Retinal pigment epithelial cell (primary cell): Measurements from ENCODE around the gene RAD51C.
"Not testable (repeated sequence)": the region's sequence is repeated elsewhere in the genome, so short reads cannot be mapped to it uniquely, and the experiment has no call there.

ENCODE experiments used
- DNase-seq: peaks from one replicate; pipeline ENCODE4 v3.0.0-alpha.2; 2010; ENCODE audit warnings: low read depth
- H3K4me3 ChIP-seq: 2 replicates; pipeline ENCODE4 v1.5.1; 2011; ENCODE audit warnings: mild to moderate bottlenecking, low read length, control low read depth, moderate library complexity
- TF ChIP-seq, protein P1 (sequence below): conservative IDR thresholded peaks from 2 replicates; pipeline ENCODE4 v1.5.1; 2011; ENCODE audit warnings: low read depth, low read length, control low read depth, inconsistent platforms

Gene RAD51C

GRCh38 chr17:58692239-58693055, at the start of gene RAD51C:
Gene RAD51C (plus strand): TSS chr17:58692602. CDS start chr17:58692644, 42 bp downstream.
- DNase-seq, result peak; percentile 46
- peak within 1 kb of the TSS; percentile 75 for H3K4me3 ChIP-seq
- TF ChIP-seq, protein P1, sequence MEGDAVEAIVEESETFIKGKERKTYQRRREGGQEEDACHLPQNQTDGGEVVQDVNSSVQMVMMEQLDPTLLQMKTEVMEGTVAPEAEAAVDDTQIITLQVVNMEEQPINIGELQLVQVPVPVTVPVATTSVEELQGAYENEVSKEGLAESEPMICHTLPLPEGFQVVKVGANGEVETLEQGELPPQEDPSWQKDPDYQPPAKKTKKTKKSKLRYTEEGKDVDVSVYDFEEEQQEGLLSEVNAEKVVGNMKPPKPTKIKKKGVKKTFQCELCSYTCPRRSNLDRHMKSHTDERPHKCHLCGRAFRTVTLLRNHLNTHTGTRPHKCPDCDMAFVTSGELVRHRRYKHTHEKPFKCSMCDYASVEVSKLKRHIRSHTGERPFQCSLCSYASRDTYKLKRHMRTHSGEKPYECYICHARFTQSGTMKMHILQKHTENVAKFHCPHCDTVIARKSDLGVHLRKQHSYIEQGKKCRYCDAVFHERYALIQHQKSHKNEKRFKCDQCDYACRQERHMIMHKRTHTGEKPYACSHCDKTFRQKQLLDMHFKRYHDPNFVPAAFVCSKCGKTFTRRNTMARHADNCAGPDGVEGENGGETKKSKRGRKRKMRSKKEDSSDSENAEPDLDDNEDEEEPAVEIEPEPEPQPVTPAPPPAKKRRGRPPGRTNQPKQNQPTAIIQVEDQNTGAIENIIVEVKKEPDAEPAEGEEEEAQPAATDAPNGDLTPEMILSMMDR, result no peak

DNA sequence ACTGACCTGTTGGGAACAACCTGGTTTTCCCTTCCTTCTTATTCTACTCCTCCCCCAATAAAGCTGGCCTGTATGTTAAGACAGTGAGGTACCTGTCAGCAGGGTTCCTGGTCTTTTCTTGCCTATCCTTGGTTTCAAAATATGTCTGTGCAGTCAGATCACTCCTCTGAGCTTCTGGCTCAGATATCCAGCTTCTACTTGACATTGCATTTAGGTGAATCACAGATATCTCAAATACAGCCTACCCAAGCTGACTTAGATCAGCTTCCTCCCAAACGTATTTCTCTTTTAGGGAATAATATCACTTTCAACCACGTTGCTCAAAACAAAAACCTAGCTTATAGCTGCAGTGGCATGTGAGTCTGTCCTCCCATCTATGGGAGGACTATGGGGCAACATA, 49.3 kb upstream of the RAD51C start:
- DNase-seq, result no peak
- TF ChIP-seq, protein P1, result no peak
- no peak overlapping the region for H3K4me3 ChIP-seq

GRCh38 chr17:58648236-58648635, 44.2 kb upstream of the RAD51C start:
- H3K4me3 ChIP-seq, result no peak overlapping the region
- DNase-seq, result no peak
- TF ChIP-seq, protein P1, result no peak

DNA sequence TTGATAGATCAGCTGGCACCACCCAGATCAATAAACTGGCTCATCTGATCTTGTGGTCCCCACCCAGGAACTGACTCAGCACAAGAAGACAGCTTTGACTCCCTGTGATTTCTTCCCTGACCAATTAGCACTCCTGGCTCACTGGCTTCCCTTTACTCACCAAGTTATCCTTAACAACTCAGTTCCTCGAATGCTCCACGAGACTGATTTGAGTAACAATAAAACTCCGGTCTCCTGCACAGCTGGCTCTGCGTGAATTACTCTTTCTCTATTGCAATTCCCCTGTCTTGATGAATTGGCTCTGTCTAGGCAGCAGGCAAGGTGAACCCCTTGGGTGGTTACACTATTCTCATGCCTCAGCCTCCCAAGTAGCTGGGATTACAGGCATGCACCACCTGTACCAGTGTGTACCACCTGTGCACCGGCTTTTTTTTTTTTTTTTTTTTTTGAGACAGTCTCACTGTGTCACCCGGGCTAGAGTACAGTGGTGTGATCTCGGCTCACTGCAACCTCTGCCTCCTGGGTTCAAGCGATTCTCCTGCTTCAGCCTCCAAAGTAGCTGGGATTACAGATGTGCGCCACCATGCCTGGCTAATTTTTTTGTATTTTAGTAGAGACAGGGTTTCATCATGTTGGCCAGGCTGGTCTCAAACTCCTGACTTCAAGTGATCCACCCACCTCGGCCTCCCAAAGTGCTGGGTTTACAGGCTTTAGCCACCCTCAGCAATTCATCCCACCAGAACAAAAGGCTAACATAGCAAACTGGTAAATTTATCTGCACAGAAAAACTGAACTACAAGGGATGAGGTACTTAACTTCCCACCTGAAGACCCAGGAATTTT, 34.2 kb upstream of the RAD51C start:
- DNase-seq, H3K4me3 ChIP-seq: not testable (repeated sequence)

DNA sequence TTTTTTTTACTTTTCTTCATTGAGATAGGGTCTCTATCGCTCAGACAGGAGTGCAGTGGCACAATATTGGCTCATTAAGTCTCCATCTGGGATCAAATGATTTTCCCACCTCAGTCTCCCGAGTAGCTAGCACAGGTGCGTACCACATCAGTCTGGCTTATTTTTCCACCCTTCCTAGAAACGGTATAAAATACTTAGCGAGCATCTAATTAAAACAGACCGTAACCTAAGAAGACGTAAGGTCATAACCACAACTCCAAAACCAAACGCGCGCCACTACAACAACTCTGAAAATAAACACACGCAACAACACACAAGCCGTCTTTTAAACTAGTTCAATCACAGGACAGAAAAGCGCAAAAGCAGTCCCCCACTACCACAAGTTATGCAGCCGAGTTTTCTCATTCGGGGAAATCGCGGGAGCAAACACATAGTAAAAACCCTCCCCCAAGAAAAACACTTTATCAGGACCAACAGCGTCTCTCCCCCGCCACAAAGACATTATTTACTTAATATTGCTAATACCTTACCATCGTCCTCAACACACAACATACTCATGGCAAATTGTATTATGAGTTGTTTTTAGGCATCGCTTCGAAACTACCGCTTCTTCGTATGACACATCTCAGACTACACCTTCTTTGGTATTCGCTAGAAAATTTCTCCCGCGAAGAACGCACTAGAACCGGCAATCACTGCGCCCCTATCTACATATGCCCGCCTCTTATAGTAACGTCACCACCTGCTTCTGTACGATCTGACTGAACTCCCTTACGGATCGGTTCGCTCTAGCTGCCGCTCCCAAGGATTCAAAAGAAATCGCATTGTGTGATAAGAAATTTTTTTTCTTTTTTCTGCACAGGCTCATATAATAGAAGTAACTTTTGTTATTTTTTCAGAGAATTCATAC, 33.3 kb upstream of the RAD51C start:
- peak overlapping the region; percentile 64 for H3K4me3 ChIP-seq
- DNase-seq, result peak; percentile 98
- TF ChIP-seq, protein P1, result no peak

DNA sequence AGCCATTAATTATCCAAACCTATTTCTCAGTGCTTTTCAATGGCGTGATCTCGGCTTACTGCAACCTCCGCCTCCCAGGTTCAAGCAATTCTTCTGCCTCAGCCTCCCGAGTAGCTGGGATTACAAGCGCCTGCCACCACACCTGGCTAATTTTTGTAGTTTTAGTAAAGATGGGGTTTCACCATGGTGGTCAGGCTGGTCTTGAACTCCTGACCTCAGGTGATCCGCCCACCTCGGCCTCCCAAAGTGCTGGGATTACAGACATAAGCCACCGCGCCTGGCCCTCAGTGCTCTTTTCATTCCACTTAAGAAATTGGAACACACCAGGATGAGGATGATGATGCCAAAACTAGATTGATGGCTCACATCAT, 32.7 kb upstream of the RAD51C start:
- not testable (repeated sequence) for DNase-seq

GRCh38 chr17:58660621-58661020, 31.8 kb upstream of the RAD51C start:
- no peak overlapping the region for H3K4me3 ChIP-seq
- no peak for DNase-seq
- TF ChIP-seq, protein P1, result no peak

More for the DNA sequence above, 32.7 kb upstream of the RAD51C start:
- H3K4me3 ChIP-seq, result peak overlapping the region; percentile 64
